Peyer's patch (tissue), 4 donors: ENCODE results near the gene ACER3. TPM values are rescaled to one million over a fixed set of nuclear protein-coding genes. Genes with fewer than 3 reads are reported as not detected.

Experiments used
- DNase-seq, 3 donors: peaks; one replicate each; pipeline ENCODE4 v3.0.0-alpha.2; 2017 to 2019
- H3K27ac ChIP-seq, 4 donors: fragments of 200-600 bp; sonication (generic); one replicate each; pipeline ENCODE4 v1.5.1; 2016 to 2019
- H3K27me3 ChIP-seq, 2 donors: fragments of 200-600 bp; sonication (generic); one replicate each; pipeline ENCODE4 v1.5.1; 2019
- H3K36me3 ChIP-seq, 3 donors: fragments of 200-600 bp; sonication (generic); one replicate each; pipeline ENCODE4 v1.5.1; 2016 to 2019
- H3K4me1 ChIP-seq, 4 donors: fragments of 200-600 bp; sonication (generic); one replicate each; pipeline ENCODE4 v1.5.1; 2016 to 2019
- H3K4me3 ChIP-seq, 4 donors: fragments of 200-600 bp; sonication (generic); 1 replicate in 3 of 4; 2 replicates in 1 of 4; pipeline ENCODE4 v1.5.1; 2016 to 2019; ENCODE audit warnings: mild to moderate bottlenecking in 1 of 4
- H3K9me3 ChIP-seq, 4 donors: fragments of 200-600 bp; sonication (generic); one replicate each; pipeline ENCODE4 v1.5.1; 2016 to 2019; ENCODE audit warnings: mild to moderate bottlenecking in 1 of 4
- CTCF ChIP-seq, 6 experiments: fragments of 450-650 bp in 4 of 6; fragments of 200-600 bp in 2 of 6; sonication (generic) in 1 of 6; IDR thresholded peaks; one replicate each; pipeline ENCODE4 v1.5.1; 2017 to 2019; ENCODE audit warnings: antibody characterized with exemption in 6 of 6, mild to moderate bottlenecking in 3 of 6, moderate library complexity in 1 of 6
- POLR2A ChIP-seq, 2 donors: fragments of 450-650 bp; IDR thresholded peaks; one replicate each; pipeline ENCODE4 v1.5.1; 2017; ENCODE audit warnings: antibody characterized with exemption in 2 of 2, mild to moderate bottlenecking in 2 of 2, moderate library complexity in 2 of 2
- total RNA-seq, 4 donors: library from RNA; depleted of rRNA; stranded (reverse); fragments of >200 nt; gene quantifications; one replicate each; pipeline ENCODE4 v1.1.0, GENCODE V29; 2016

Gene ACER3
- total RNA-seq, 4 donors from 2014 or later, result 13.2 to 25.5 (median 19.8) TPM

- peak overlapping the region in 3 of 4 donors; percentile 20 to 43 (median 37) for H3K4me3 ChIP-seq
- TF ChIP-seq CTCF (IDR thresholded peaks at IDR 0.05), result peak; percentile 79 to 97 (median 91)
- TF ChIP-seq POLR2A (IDR thresholded peaks at IDR 0.05), result peak in 1 of 2 donors; percentile 15
Observed at GRCh38 chr11:76919887-76920746, 59.4 kb downstream of the ACER3 start.

GRCh38 chr11:76927160-76927559 lies 66.4 kb downstream of the ACER3 start:
- no peak for DNase-seq
- no peaks in the 10 kb centered on the region for H3K27me3 ChIP-seq
- TF ChIP-seq CTCF (IDR thresholded peaks at IDR 0.05) (no peak), POLR2A (IDR thresholded peaks at IDR 0.05) (no peak)
- H3K36me3 ChIP-seq, result peaks cover 0 to 7% (median 0%) of the 10 kb centered on the region in 3 donors
- H3K9me3 ChIP-seq, result no peaks in the 10 kb centered on the region
- H3K4me1 ChIP-seq, result no peaks in the 10 kb centered on the region
- no peak overlapping the region for H3K27ac ChIP-seq
- no peak overlapping the region for H3K4me3 ChIP-seq

More at GRCh38 chr11:76919887-76920746, 59.4 kb downstream of the ACER3 start:
- H3K4me1 ChIP-seq, result peaks cover 0 to 10% (median 0%) of the 10 kb centered on the region in 4 donors
- H3K27me3 ChIP-seq, result no peaks in the 10 kb centered on the region
- H3K36me3 ChIP-seq, result no peaks in the 10 kb centered on the region
- H3K27ac ChIP-seq, result peak overlapping the region in 3 of 4 donors; percentile 32 to 87 (median 80)
- H3K9me3 ChIP-seq, result no peaks in the 10 kb centered on the region
- peak; percentile 63 to 87 (median 79) for DNase-seq

- peaks cover 0 to 28% (median 0%) of the 10 kb centered on the region in 3 donors for H3K36me3 ChIP-seq
- no peaks in the 10 kb centered on the region for H3K4me1 ChIP-seq
- H3K4me3 ChIP-seq, result no peak overlapping the region
- no peak overlapping the region for H3K27ac ChIP-seq
- H3K9me3 ChIP-seq, result peaks cover 0 to 6% (median 0%) of the 10 kb centered on the region in 4 donors
- TF ChIP-seq CTCF (IDR thresholded peaks at IDR 0.05) (no peak), POLR2A (IDR thresholded peaks at IDR 0.05) (no peak)
- no peak for DNase-seq
- H3K27me3 ChIP-seq, result no peaks in the 10 kb centered on the region
Observed at GRCh38 chr11:76935042-76935441, 74.3 kb downstream of the ACER3 start.

- no peak for TF ChIP-seq POLR2A (IDR thresholded peaks at IDR 0.05)
- TF ChIP-seq CTCF (IDR thresholded peaks at IDR 0.05), result no peak
- no peak overlapping the region for H3K4me3 ChIP-seq
- no peak for DNase-seq
Observed at GRCh38 chr11:76939219-76939631, 78.5 kb downstream of the ACER3 start.

GRCh38 chr11:76944225-76944624 lies 83.5 kb downstream of the ACER3 start:
- H3K27ac ChIP-seq, result no peak overlapping the region
- TF ChIP-seq POLR2A (IDR thresholded peaks at IDR 0.05) (no peak), CTCF (IDR thresholded peaks at IDR 0.05) (no peak)
- H3K4me3 ChIP-seq, result no peak overlapping the region

More at GRCh38 chr11:76939219-76939631, 78.5 kb downstream of the ACER3 start:
- Histone ChIP-seq H3K27ac (no peak overlapping the region), H3K9me3 (peaks cover 0 to 6% (median 0%) of the 10 kb centered on the region in 4 donors), H3K27me3 (no peaks in the 10 kb centered on the region), H3K4me1 (no peaks in the 10 kb centered on the region), H3K36me3 (peaks cover 0 to 21% (median 0%) of the 10 kb centered on the region in 3 donors)

More at GRCh38 chr11:76944225-76944624, 83.5 kb downstream of the ACER3 start:
- H3K27me3 ChIP-seq, result no peaks in the 10 kb centered on the region
- H3K4me1 ChIP-seq, result no peaks in the 10 kb centered on the region
- no peaks in the 10 kb centered on the region for H3K9me3 ChIP-seq
- H3K36me3 ChIP-seq, result no peaks in the 10 kb centered on the region
- DNase-seq, result no peak
